Gastroesophageal sphincter (tissue), 4 donors: Measurements from ENCODE around the gene SH3BP2. TPM values are rescaled to one million over a fixed set of nuclear protein-coding genes. Genes with fewer than 3 reads are reported as not detected.

Source experiments
- ATAC-seq: fragments of 150-250 bp; one replicate; pipeline ENCODE4 v1.9.1; 2016; ENCODE audit warnings: mild to moderate bottlenecking, moderate library complexity
- H3K27ac ChIP-seq, 4 donors: fragments of 200-600 bp; sonication (generic) in 3 of 4; 1 replicate in 3 of 4; 2 replicates in 1 of 4; pipeline ENCODE4 v1.5.1; 2016 to 2019
- H3K27me3 ChIP-seq: fragments of 200-600 bp; sonication (generic); one replicate; pipeline ENCODE4 v1.5.1; 2019
- H3K36me3 ChIP-seq, 2 donors: fragments of 200-600 bp; sonication (generic); one replicate each; pipeline ENCODE4 v1.5.1; 2019; ENCODE audit warnings: control low read depth in 1 of 2
- H3K4me1 ChIP-seq, 3 donors: fragments of 200-600 bp; sonication (generic); 1 replicate in 2 of 3; 2 replicates in 1 of 3; pipeline ENCODE4 v1.5.1; 2016 to 2019; ENCODE audit warnings: control low read depth in 2 of 3
- H3K4me3 ChIP-seq, 2 donors: fragments of 200-600 bp; sonication (generic); one replicate each; pipeline ENCODE4 v1.5.1; 2019; ENCODE audit warnings: mild to moderate bottlenecking in 1 of 2, moderate library complexity in 1 of 2
- H3K9me3 ChIP-seq, 3 donors: fragments of 200-600 bp; sonication (generic); one replicate each; pipeline ENCODE4 v1.5.1; 2017 to 2019; ENCODE audit warnings: control low read depth in 2 of 3
- CTCF ChIP-seq, 4 experiments: fragments of 200-600 bp in 2 of 4; fragments of 450-650 bp in 2 of 4; sonication (generic) in 1 of 4; IDR thresholded peaks; one replicate each; pipeline ENCODE4 v1.5.1; 2017 to 2019; ENCODE audit warnings: antibody characterized with exemption in 4 of 4, mild to moderate bottlenecking in 2 of 4, moderate library complexity in 2 of 4
- EP300 ChIP-seq: sonication (generic); formaldehyde crosslinking; IDR thresholded peaks from one replicate; pipeline ENCODE4 v1.6.1; 2017; ENCODE audit warnings: antibody characterized with exemption, mild to moderate bottlenecking
- POLR2A ChIP-seq, 2 donors: fragments of 450-650 bp; IDR thresholded peaks; one replicate each; pipeline ENCODE4 v1.6.1; 2017; ENCODE audit warnings: antibody characterized with exemption in 2 of 2, mild to moderate bottlenecking in 2 of 2, moderate library complexity in 1 of 2
- POLR2AphosphoS5 ChIP-seq: sonication (generic); formaldehyde crosslinking; IDR thresholded peaks from one replicate; pipeline ENCODE4 v1.6.1; 2017; ENCODE audit warnings: antibody characterized with exemption
- WGBS, 2 donors: methylation state at CpG; one replicate each; pipeline ENCODE4 v1.1.5; 2018; ENCODE audit warnings: low coverage in 1 of 2; 5-methylcytosine and 5-hydroxymethylcytosine counted together
- total RNA-seq, 4 donors: library from RNA; depleted of rRNA; stranded (reverse); fragments of >200 nt; gene quantifications; one replicate each; pipeline ENCODE4 v1.1.0, GENCODE V29; 2016

The SH3BP2 gene
- total RNA-seq, 4 donors from 2014 or later, result 26.8 to 36.4 (median 29.3) TPM

GRCh38 chr4:2789793-2790582 is 2.9 kb upstream of the SH3BP2 start:
- Histone ChIP-seq H3K27me3 (no peaks in the 10 kb centered on the region), H3K4me3 (no peak overlapping the region), H3K36me3 (no peaks in the 10 kb centered on the region), H3K9me3 (no peaks in the 10 kb centered on the region), H3K27ac (peak overlapping the region in 1 of 4 donors; percentile 83), H3K4me1 (peaks cover 0 to 58% (median 25%) of the 10 kb centered on the region in 3 donors)
- TF ChIP-seq EP300 (no peak), POLR2AphosphoS5 (no peak), POLR2A (IDR thresholded peaks at IDR 0.05) (no peak), CTCF (IDR thresholded peaks at IDR 0.05) (no peak)
- no peak for ATAC-seq
- whole genome bisulfite sequencing, 2 donors, result 96 to 100% methylated on average over 1 to 10 of the region's 24 CpGs

GRCh38 chr4:2790583-2791517 is 2.0 kb upstream of the SH3BP2 start:
- Histone ChIP-seq H3K9me3 (no peaks in the 10 kb centered on the region), H3K27me3 (no peaks in the 10 kb centered on the region), H3K27ac (peak overlapping the region in 3 of 4 donors; percentile 62 to 83 (median 77)), H3K36me3 (no peaks in the 10 kb centered on the region), H3K4me1 (peaks cover 0 to 66% (median 34%) of the 10 kb centered on the region in 3 donors), H3K4me3 (no peak overlapping the region)
- WGBS, 2 donors, result 44 to 84% methylated on average over 3 to 6 of the region's 19 CpGs
- no peak for TF ChIP-seq EP300
- TF ChIP-seq CTCF (IDR thresholded peaks at IDR 0.05), result no peak
- no peak for TF ChIP-seq POLR2AphosphoS5
- TF ChIP-seq POLR2A (IDR thresholded peaks at IDR 0.05), result no peak
- ATAC-seq, result no peak

DNA sequence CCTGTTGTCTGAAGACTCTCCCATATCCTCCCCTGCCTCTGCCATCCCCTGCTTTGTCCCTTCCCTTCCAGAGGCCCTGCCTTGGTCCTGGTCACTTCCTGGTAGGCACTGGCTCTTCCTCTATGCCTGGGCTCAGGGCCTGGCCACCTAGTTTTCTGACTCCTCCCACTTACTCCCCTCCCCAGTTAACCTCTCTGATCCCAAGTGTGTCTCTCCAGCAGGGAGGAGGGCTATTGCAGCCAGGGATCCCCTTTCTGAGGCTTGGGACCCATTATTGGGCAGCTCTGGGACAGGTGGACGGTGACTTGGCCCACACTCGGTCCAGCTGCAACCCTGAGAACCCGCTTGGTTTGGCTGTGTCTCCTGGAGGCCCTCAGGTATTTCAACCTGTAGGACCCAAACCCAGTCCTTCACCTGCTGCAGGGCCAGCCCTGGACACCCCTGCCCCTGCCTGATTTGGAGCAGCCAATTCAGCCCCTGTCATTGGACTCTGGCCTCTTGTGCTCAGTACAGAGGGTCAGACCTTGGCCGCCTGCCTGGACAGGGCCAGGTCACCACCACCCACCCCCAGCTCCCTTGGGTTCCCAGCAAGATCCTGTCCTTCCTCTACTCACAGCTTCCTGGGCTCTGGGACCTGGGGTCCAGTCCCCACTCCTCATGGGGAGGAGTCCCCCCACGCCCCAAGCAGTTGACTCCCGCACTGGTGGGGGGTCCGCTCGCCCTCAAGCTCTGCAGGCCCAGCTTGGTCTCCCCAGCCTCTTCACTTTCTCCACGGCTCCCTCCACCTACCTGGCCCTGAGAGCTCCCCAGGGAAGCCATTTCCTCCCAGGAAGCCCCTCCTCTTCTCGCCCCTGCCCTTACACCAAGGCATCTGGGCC is 1.1 kb upstream of the SH3BP2 start:
- H3K27ac ChIP-seq, result peak overlapping the region in 3 of 4 donors; percentile 77 to 83 (median 80)
- no peaks in the 10 kb centered on the region for H3K9me3 ChIP-seq
- peaks cover 0 to 69% (median 40%) of the 10 kb centered on the region in 3 donors for H3K4me1 ChIP-seq
- H3K36me3 ChIP-seq, result no peaks in the 10 kb centered on the region
- ATAC-seq, result no peak
- H3K27me3 ChIP-seq, result no peaks in the 10 kb centered on the region
- TF ChIP-seq POLR2A (IDR thresholded peaks at IDR 0.05) (no peak), EP300 (no peak), CTCF (IDR thresholded peaks at IDR 0.05) (no peak), POLR2AphosphoS5 (no peak)
- no CpG with 5 or more reads among the region's 10 CpGs for WGBS, 2 donors
- no peak overlapping the region for H3K4me3 ChIP-seq

GRCh38 chr4:2792396-2792710 is 532 bp upstream of the SH3BP2 start:
- no peaks in the 10 kb centered on the region for H3K9me3 ChIP-seq
- WGBS, 2 donors, result no CpG with 5 or more reads among the region's 8 CpGs
- peak overlapping the region in 3 of 4 donors; percentile 77 to 83 (median 80) for H3K27ac ChIP-seq
- ATAC-seq, result no peak
- no peak for TF ChIP-seq CTCF (IDR thresholded peaks at IDR 0.05)
- no peak for TF ChIP-seq POLR2A (IDR thresholded peaks at IDR 0.05)
- no peak for TF ChIP-seq POLR2AphosphoS5
- no peak for TF ChIP-seq EP300
- H3K36me3 ChIP-seq, result no peaks in the 10 kb centered on the region
- H3K4me1 ChIP-seq, result peaks cover 0 to 75% (median 46%) of the 10 kb centered on the region in 3 donors
- no peaks in the 10 kb centered on the region for H3K27me3 ChIP-seq
- peak overlapping the region in 1 of 2 donors; percentile 82 for H3K4me3 ChIP-seq
